ACHN (cell line): Measurements from ENCODE around the gene PRDM10.
"Not testable (repeated sequence)": the region's sequence is repeated elsewhere in the genome, so short reads cannot be mapped to it uniquely, and the experiment has no call there.

Source experiments
- DNase-seq: peaks from one replicate; pipeline ENCODE4 v3.0.0-alpha.2; 2015
- in situ Hi-C: cut with HindIII; loops from 2 replicates; pipeline ENCODE4 v1.10.0; 2017; ENCODE audit warnings: low sequenced_read_pairs, low pct_ligation_motif_present, low pct_unique_long_range_greater_than_20kb

PRDM10 gene

GRCh38 chr11:129955282-129955681, 47.4 kb downstream of the PRDM10 start:
- no peak for DNase-seq
- in situ Hi-C loops = no loop called here

GRCh38 chr11:129954703-129955102, 47.9 kb downstream of the PRDM10 start:
- DNase-seq, in situ Hi-C loops: not testable (repeated sequence)

- no peak for DNase-seq
- in situ Hi-C loops = no loop called here
Observed at GRCh38 chr11:129951866-129952262, 50.8 kb downstream of the PRDM10 start.

GRCh38 chr11:129951201-129951865, 51.3 kb downstream of the PRDM10 start:
- in situ Hi-C loops = no loop called here
- no peak for DNase-seq

- in situ Hi-C loops = no loop called here
- DNase-seq = no peak
Observed at GRCh38 chr11:129950101-129951091, 52.2 kb downstream of the PRDM10 start.

- in situ Hi-C loops = loop anchor here (25.0 kb wide), 1 partner anchor 188 kb away; no protein-coding TSS in a partner anchor
- no peak for DNase-seq
Observed at GRCh38 chr11:129948926-129949466, 53.6 kb downstream of the PRDM10 start.

- no peak for DNase-seq
- in situ Hi-C loops = loop anchor here (25.0 kb wide), 1 partner anchor 190 kb away; no protein-coding TSS in a partner anchor
Observed at GRCh38 chr11:129947474-129947873, 55.2 kb downstream of the PRDM10 start.

- no peak for DNase-seq
- in situ Hi-C loops = loop anchor here (25.0 kb wide), 1 partner anchor 190 kb away; no protein-coding TSS in a partner anchor
Observed at GRCh38 chr11:129946965-129947364, 55.7 kb downstream of the PRDM10 start.

GRCh38 chr11:129946256-129946655, 56.4 kb downstream of the PRDM10 start:
- in situ Hi-C loops = loop anchor here (25.0 kb wide), 1 partner anchor 191 kb away; no protein-coding TSS in a partner anchor
- DNase-seq = no peak

GRCh38 chr11:129945373-129945772, 57.3 kb downstream of the PRDM10 start:
- DNase-seq = no peak
- in situ Hi-C loops = loop anchor here (25.0 kb wide), 1 partner anchor 192 kb away; no protein-coding TSS in a partner anchor

- in situ Hi-C loops = loop anchor here (25.0 kb wide), 1 partner anchor 193 kb away; no protein-coding TSS in a partner anchor
- DNase-seq = no peak
Observed at GRCh38 chr11:129944696-129945095, 57.9 kb downstream of the PRDM10 start.

- in situ Hi-C loops = loop anchor here (25.0 kb wide), 1 partner anchor 194 kb away; no protein-coding TSS in a partner anchor
- no peak for DNase-seq
Observed at GRCh38 chr11:129943036-129943435, 59.6 kb downstream of the PRDM10 start.

GRCh38 chr11:129939510-129939909, 63.1 kb downstream of the PRDM10 start:
- in situ Hi-C loops = loop anchor here (25.0 kb wide), 1 partner anchor 198 kb away; no protein-coding TSS in a partner anchor
- no peak for DNase-seq

GRCh38 chr11:129938764-129939163, 63.9 kb downstream of the PRDM10 start:
- DNase-seq = no peak
- in situ Hi-C loops = loop anchor here (25.0 kb wide), 1 partner anchor 199 kb away; no protein-coding TSS in a partner anchor

GRCh38 chr11:129937592-129938238, 64.9 kb downstream of the PRDM10 start:
- no peak for DNase-seq
- in situ Hi-C loops = loop anchor here (25.0 kb wide), 1 partner anchor 200 kb away; no protein-coding TSS in a partner anchor

- no peak for DNase-seq
- in situ Hi-C loops = loop anchor here (25.0 kb wide), 1 partner anchor 202 kb away; no protein-coding TSS in a partner anchor
Observed at GRCh38 chr11:129935723-129936122, 66.9 kb downstream of the PRDM10 start.

- DNase-seq = no peak
- in situ Hi-C loops = loop anchor here (25.0 kb wide), 1 partner anchor 203 kb away; no protein-coding TSS in a partner anchor
Observed at GRCh38 chr11:129933891-129934290, 68.7 kb downstream of the PRDM10 start.

GRCh38 chr11:129933262-129933661, 69.4 kb downstream of the PRDM10 start:
- DNase-seq = no peak
- in situ Hi-C loops = loop anchor here (25.0 kb wide), 1 partner anchor 204 kb away; no protein-coding TSS in a partner anchor
